ENCODE measurements around the gene DIS3L. TPM values are rescaled to one million over a fixed set of nuclear protein-coding genes. Genes with fewer than 3 reads are reported as not detected.
A peak's percentile ranks its signal among the peaks of the same experiment; 100 is the strongest.
"Not testable (repeated sequence)": the region's sequence is repeated elsewhere in the genome, so short reads cannot be mapped to it uniquely, and the experiment has no call there.

The DIS3L gene
- total RNA-seq, 2 donors from 2014 or later: 22.2 to 31.5 TPM

- Mint-ChIP-seq H3K4me3 (no peak overlapping the region), H3K27me3 (ENCODE audit: low read depth) (peaks cover 55% of the 10 kb centered on the region)
These were observed 36.7 kb upstream of the DIS3L start for GRCh38 chr15:66256692-66257091.

GRCh38 chr15:66261056-66261455 is 32.3 kb upstream of the DIS3L start:
- Mint-ChIP-seq H3K9me3 (peaks cover 6 to 7% of the 10 kb centered on the region in 2 donors), H3K27me3 (ENCODE audit: low read depth) (peaks cover 39% of the 10 kb centered on the region)

More at GRCh38 chr15:66256692-66257091, 36.7 kb upstream of the DIS3L start:
- DNase-seq: no peak
- ATAC-seq (replicated peaks in 1 of 2): no peak
- Mint-ChIP-seq H3K36me3 (ENCODE audit: insufficient read depth in 2 of 2) (peaks cover 0 to 3% of the 10 kb centered on the region in 2 donors), H3K4me1 (ENCODE audit: low read depth) (peaks cover 9% of the 10 kb centered on the region), H3K27ac (no peak overlapping the region), H3K9me3 (no peaks in the 10 kb centered on the region)

GRCh38 chr15:66262837-66263236 is 30.5 kb upstream of the DIS3L start:
- H3K27me3 Mint-ChIP-seq (ENCODE audit: low read depth): peaks cover 26% of the 10 kb centered on the region
- DNase-seq; H3K4me3 Mint-ChIP-seq; H3K9me3 Mint-ChIP-seq; H3K27ac Mint-ChIP-seq; H3K36me3 Mint-ChIP-seq (ENCODE audit: insufficient read depth in 2 of 2); H3K4me1 Mint-ChIP-seq (ENCODE audit: low read depth); ATAC-seq (replicated peaks in 1 of 2): not testable (repeated sequence)

More at GRCh38 chr15:66261056-66261455, 32.3 kb upstream of the DIS3L start:
- DNase-seq: no peak
- Mint-ChIP-seq H3K27ac (no peak overlapping the region), H3K4me3 (no peak overlapping the region), H3K36me3 (ENCODE audit: insufficient read depth in 2 of 2) (peaks cover 3 to 7% of the 10 kb centered on the region in 2 donors), H3K4me1 (ENCODE audit: low read depth) (no peaks in the 10 kb centered on the region)
- no peak for ATAC-seq (replicated peaks in 1 of 2)

- Mint-ChIP-seq H3K27ac (no peak overlapping the region), H3K4me3 (no peak overlapping the region), H3K9me3 (peaks cover 6 to 7% of the 10 kb centered on the region in 2 donors), H3K4me1 (ENCODE audit: low read depth) (no peaks in the 10 kb centered on the region), H3K27me3 (ENCODE audit: low read depth) (peaks cover 29% of the 10 kb centered on the region), H3K36me3 (ENCODE audit: insufficient read depth in 2 of 2) (peaks cover 3 to 7% of the 10 kb centered on the region in 2 donors)
- no peak for ATAC-seq (replicated peaks in 1 of 2)
- DNase-seq: no peak
These were observed 28.4 kb upstream of the DIS3L start for GRCh38 chr15:66264859-66265513.

- DNase-seq: no peak
- no peaks in the 10 kb centered on the region for H3K4me1 Mint-ChIP-seq (ENCODE audit: low read depth)
- no peak overlapping the region for H3K27ac Mint-ChIP-seq
These were observed 23.9 kb upstream of the DIS3L start for GRCh38 chr15:66269326-66270090.

GRCh38 chr15:66270932-66271331 is 22.4 kb upstream of the DIS3L start:
- H3K4me3 Mint-ChIP-seq: no peak overlapping the region
- DNase-seq (no peak), ATAC-seq (replicated peaks in 1 of 2) (no peak)
- no peaks in the 10 kb centered on the region for H3K4me1 Mint-ChIP-seq (ENCODE audit: low read depth)
- no peaks in the 10 kb centered on the region for H3K9me3 Mint-ChIP-seq
- H3K27ac Mint-ChIP-seq: no peak overlapping the region
- no peaks in the 10 kb centered on the region for H3K36me3 Mint-ChIP-seq (ENCODE audit: insufficient read depth in 2 of 2)
- peaks cover 9% of the 10 kb centered on the region for H3K27me3 Mint-ChIP-seq (ENCODE audit: low read depth)

More at GRCh38 chr15:66269326-66270090, 23.9 kb upstream of the DIS3L start:
- H3K27me3 Mint-ChIP-seq (ENCODE audit: low read depth): peaks cover 9% of the 10 kb centered on the region
- no peak for ATAC-seq (replicated peaks in 1 of 2)
- H3K9me3 Mint-ChIP-seq: no peaks in the 10 kb centered on the region
- H3K4me3 Mint-ChIP-seq: no peak overlapping the region
- H3K36me3 Mint-ChIP-seq (ENCODE audit: insufficient read depth in 2 of 2): no peaks in the 10 kb centered on the region

GRCh38 chr15:66275352-66275751 is 18.0 kb upstream of the DIS3L start:
- Mint-ChIP-seq H3K27ac (no peak overlapping the region), H3K4me3 (no peak overlapping the region), H3K27me3 (ENCODE audit: low read depth) (no peaks in the 10 kb centered on the region), H3K4me1 (ENCODE audit: low read depth) (no peaks in the 10 kb centered on the region), H3K9me3 (no peaks in the 10 kb centered on the region), H3K36me3 (ENCODE audit: insufficient read depth in 2 of 2) (no peaks in the 10 kb centered on the region)
- ATAC-seq (replicated peaks in 1 of 2) (no peak), DNase-seq (no peak)

GRCh38 chr15:66276546-66276945 is 16.8 kb upstream of the DIS3L start:
- Mint-ChIP-seq H3K4me1 (ENCODE audit: low read depth) (no peaks in the 10 kb centered on the region), H3K27ac (no peak overlapping the region), H3K36me3 (ENCODE audit: insufficient read depth in 2 of 2) (no peaks in the 10 kb centered on the region), H3K4me3 (no peak overlapping the region), H3K9me3 (no peaks in the 10 kb centered on the region), H3K27me3 (ENCODE audit: low read depth) (no peaks in the 10 kb centered on the region)
- ATAC-seq (replicated peaks in 1 of 2): no peak
- DNase-seq: no peak

GRCh38 chr15:66278056-66278455 is 15.3 kb upstream of the DIS3L start:
- Mint-ChIP-seq H3K4me1 (ENCODE audit: low read depth) (no peaks in the 10 kb centered on the region), H3K27me3 (ENCODE audit: low read depth) (no peaks in the 10 kb centered on the region), H3K27ac (no peak overlapping the region), H3K9me3 (no peaks in the 10 kb centered on the region), H3K4me3 (no peak overlapping the region), H3K36me3 (ENCODE audit: insufficient read depth in 2 of 2) (no peaks in the 10 kb centered on the region)
- ATAC-seq (replicated peaks in 1 of 2) (no peak), DNase-seq (no peak)

GRCh38 chr15:66278671-66279070 is 14.7 kb upstream of the DIS3L start:
- ATAC-seq (replicated peaks in 1 of 2): no peak
- Mint-ChIP-seq H3K27me3 (ENCODE audit: low read depth) (no peaks in the 10 kb centered on the region), H3K4me1 (ENCODE audit: low read depth) (no peaks in the 10 kb centered on the region), H3K4me3 (no peak overlapping the region), H3K36me3 (ENCODE audit: insufficient read depth in 2 of 2) (no peaks in the 10 kb centered on the region), H3K9me3 (no peaks in the 10 kb centered on the region), H3K27ac (no peak overlapping the region)
- no peak for DNase-seq

- no peak overlapping the region for H3K27ac Mint-ChIP-seq
- no peaks in the 10 kb centered on the region for H3K27me3 Mint-ChIP-seq (ENCODE audit: low read depth)
- H3K4me1 Mint-ChIP-seq (ENCODE audit: low read depth): no peaks in the 10 kb centered on the region
- H3K9me3 Mint-ChIP-seq: no peaks in the 10 kb centered on the region
- ATAC-seq (replicated peaks in 1 of 2) (no peak), DNase-seq (no peak)
- H3K4me3 Mint-ChIP-seq: no peak overlapping the region
- H3K36me3 Mint-ChIP-seq (ENCODE audit: insufficient read depth in 2 of 2): no peaks in the 10 kb centered on the region
These were observed 9.1 kb upstream of the DIS3L start for GRCh38 chr15:66284271-66284670.

GRCh38 chr15:66285533-66286280 is 7.7 kb upstream of the DIS3L start:
- Mint-ChIP-seq H3K36me3 (ENCODE audit: insufficient read depth in 2 of 2) (no peaks in the 10 kb centered on the region), H3K9me3 (no peaks in the 10 kb centered on the region), H3K4me1 (ENCODE audit: low read depth) (peaks cover 7% of the 10 kb centered on the region), H3K4me3 (no peak overlapping the region), H3K27me3 (ENCODE audit: low read depth) (no peaks in the 10 kb centered on the region), H3K27ac (no peak overlapping the region)
- ATAC-seq (replicated peaks in 1 of 2) (no peak), DNase-seq (no peak)

- H3K36me3 Mint-ChIP-seq (ENCODE audit: insufficient read depth in 2 of 2): peaks cover 0 to under 1% of the 10 kb centered on the region in 2 donors
- peak overlapping the region; percentile 73 for H3K27ac Mint-ChIP-seq
- ATAC-seq (replicated peaks in 1 of 2) (no peak), DNase-seq (no peak)
- H3K27me3 Mint-ChIP-seq (ENCODE audit: low read depth): no peaks in the 10 kb centered on the region
- no peak overlapping the region for H3K4me3 Mint-ChIP-seq
- H3K9me3 Mint-ChIP-seq: no peaks in the 10 kb centered on the region
- H3K4me1 Mint-ChIP-seq (ENCODE audit: low read depth): peaks cover 24% of the 10 kb centered on the region
These were observed 5.8 kb upstream of the DIS3L start for GRCh38 chr15:66287461-66288057.

All from activated T-cell treated with anti-CD3 and anti-CD28 coated beads, Interleukin-2, amount 50 U/mL, for 72 hours (primary cell).